SHP77 treated with DMSO at 0.1 percent for 48 hours (cell line): ENCODE results near the gene PRSS56.

Experiments
- DNase-seq: peaks from one replicate; lab custom pipeline; 2025; lab: John Stamatoyannopoulos, UW

The PRSS56 gene

GRCh38 chr2:232573042-232573441 lies 52.9 kb downstream of the PRSS56 start:
- DNase-seq: no peak

GRCh38 chr2:232573771-232574435 lies 53.7 kb downstream of the PRSS56 start:
- no peak for DNase-seq

- no peak for DNase-seq
Observed at GRCh38 chr2:232574674-232575403, 54.7 kb downstream of the PRSS56 start.
